ENCODE data around the gene CAPN13. TPM values are rescaled to one million over a fixed set of nuclear protein-coding genes. Genes with fewer than 3 reads are reported as not detected.

CAPN13 gene
- total and polyA plus RNA-seq, 2 of the 4 experiments (the other 2 are of a cell fraction) = not detected

DNA sequence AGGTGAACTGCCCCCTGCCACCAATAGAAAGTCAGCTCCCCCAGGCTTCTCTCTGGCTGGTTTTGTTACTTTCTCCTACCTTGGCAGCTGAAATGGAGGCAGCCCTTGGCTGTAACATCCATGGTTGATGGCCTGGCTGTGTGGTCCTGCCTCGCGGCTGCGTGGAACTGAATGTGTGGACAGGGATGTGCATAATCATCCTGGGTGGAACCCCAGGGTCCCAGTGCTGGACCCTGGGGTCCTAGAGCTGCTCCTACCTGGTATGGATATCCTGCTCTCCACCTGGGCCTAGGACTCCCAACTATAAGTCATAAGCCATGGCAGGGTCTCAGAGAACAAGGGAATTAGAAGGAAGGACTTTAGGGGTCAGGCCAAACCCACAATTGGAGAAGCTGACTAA lies 93.5 kb downstream of the CAPN13 start:
- Histone ChIP-seq H3K4me3 (ENCODE audit: insufficient read depth, low read depth, low read length) (no peak overlapping the region), H4K5ac (ENCODE audit: low read depth, low read length) (no peak overlapping the region; the same call in 1 of the 2 replicates), H3K14ac (replicated peaks; ENCODE audit: low read depth, low read length) (no peak overlapping the region), H3K27ac (ENCODE audit: insufficient read depth, low read length) (no peak overlapping the region), H2BK120ac (ENCODE audit: low read depth, low read length) (peak overlapping the region; percentile 48; the same call in 1 of the 2 replicates), H2BK20ac (ENCODE audit: low read depth, low read length) (no peak overlapping the region), H3K56ac (ENCODE audit: extremely low read depth, insufficient read depth, low read length) (no peak overlapping the region), H4K8ac (ENCODE audit: low read depth in 2 of 2, low read length in 2 of 2) (peak overlapping the region; percentile 8 to 85; a peak in 3 of 4 replicates), H3K79me1 (ENCODE audit: low read depth in 1 of 2, low read length in 2 of 2) (no peaks in the 10 kb centered on the region), H4K91ac (ENCODE audit: insufficient read depth, low read depth, low read length) (0 out of 2 replicates have a peak overlapping the region, but pooled peaks have one; percentile 2), H2AK9ac (replicated peaks; ENCODE audit: low read depth, low read length, poor library complexity) (peak overlapping the region; percentile 22), H3K18ac (ENCODE audit: low read depth, low read length) (no peak overlapping the region), H3K23ac (ENCODE audit: low read depth, low read length) (no peak overlapping the region), H3K36me3 (ENCODE audit: control insufficient read depth, insufficient read depth, low read length) (no peaks in the 10 kb centered on the region), H3K27me3 (ENCODE audit: control insufficient read depth, insufficient read depth, low read length) (peaks cover 10% of the 10 kb centered on the region), H3K9ac (ENCODE audit: low read depth, low read length) (no peak overlapping the region), H2AK5ac (ENCODE audit: low read depth, low read length) (no peak overlapping the region), H3K4me1 (ENCODE audit: control insufficient read depth, insufficient read depth, low read length) (peaks cover 1% of the 10 kb centered on the region; the same call in 1 of the 2 replicates), H4K20me1 (ENCODE audit: insufficient read depth, low read length) (no peaks in the 10 kb centered on the region), H3K9me1 (ENCODE audit: insufficient read depth, low read length) (peaks cover 3% of the 10 kb centered on the region; the same call in 1 of the 2 replicates), H3K9me3 (ENCODE audit: control insufficient read depth, insufficient read depth, low read length) (no peaks in the 10 kb centered on the region), H2BK15ac (ENCODE audit: low read depth, low read length) (no peak overlapping the region), H3K4ac (ENCODE audit: low read depth, low read length) (peak overlapping the region; percentile 67), H3K4me2 (ENCODE audit: low read depth, low read length) (no peak overlapping the region), H2BK5ac (ENCODE audit: low read depth, low read length, poor library complexity, severe bottlenecking) (no peak overlapping the region), H2AFZ (replicated peaks; ENCODE audit: low read length, poor library complexity) (peak overlapping the region; percentile 83)
- intact Hi-C loops (cut with micrococcal nuclease) = loop anchor here (1.0 to 10.0 kb wide), 6 partner anchors 149 to 1015 kb away; no protein-coding TSS in a partner anchor
- ChIA-PET CTCF (interaction anchor here (0.9 to 1.4 kb wide), 4 partner anchors 149 to 549 kb away, joined by 3 to 5 read pairs (median 4); no protein-coding TSS in a partner anchor), POLR2A (ENCODE audit: unreplicated experiment) (no interaction called here)
- ATAC-seq (ENCODE audit: low read depth) (no peak), DNase-seq (no peak)
- no CpG with 5 or more reads among the region's 3 CpGs for WGBS, 2 experiments (ENCODE audit: extremely low coverage in 2 of 2, insufficient read length in 1 of 2)
- TF ChIP-seq CHD1 (IDR thresholded peaks at IDR 0.05; ENCODE audit: low read depth, low read length) (no peak), MAFK (IDR thresholded peaks at IDR 0.05; ENCODE audit: low read depth, low read length) (no peak), MAZ (IDR thresholded peaks at IDR 0.05; ENCODE audit: borderline replicate concordance, low read depth, low read length) (no peak), RAD21 (IDR thresholded peaks at IDR 0.05; ENCODE audit: low read length) (no peak), RFX5 (IDR thresholded peaks at IDR 0.05; ENCODE audit: low read depth, low read length) (no peak), NFE2L2 (IDR thresholded peaks at IDR 0.05; ENCODE audit: low read depth, low read length) (no peak), BHLHE40 (IDR thresholded peaks at IDR 0.05; ENCODE audit: low read depth, low read length) (no peak), RCOR1 (IDR thresholded peaks at IDR 0.05; ENCODE audit: insufficient replicate concordance, low read length) (no peak), FOS (IDR thresholded peaks at IDR 0.05; ENCODE audit: low read depth, low read length) (no peak), POLR2A (IDR thresholded peaks at IDR 0.05; ENCODE audit: low read depth, low read length) (no peak), SMC3 (IDR thresholded peaks at IDR 0.05; ENCODE audit: low read depth, low read length) (no peak), MXI1 (IDR thresholded peaks at IDR 0.05; ENCODE audit: borderline replicate concordance, low read depth, low read length) (no peak), CEBPB (IDR thresholded peaks at IDR 0.05; ENCODE audit: low read depth, low read length) (no peak)
- TF ChIP-seq, protein P1, sequence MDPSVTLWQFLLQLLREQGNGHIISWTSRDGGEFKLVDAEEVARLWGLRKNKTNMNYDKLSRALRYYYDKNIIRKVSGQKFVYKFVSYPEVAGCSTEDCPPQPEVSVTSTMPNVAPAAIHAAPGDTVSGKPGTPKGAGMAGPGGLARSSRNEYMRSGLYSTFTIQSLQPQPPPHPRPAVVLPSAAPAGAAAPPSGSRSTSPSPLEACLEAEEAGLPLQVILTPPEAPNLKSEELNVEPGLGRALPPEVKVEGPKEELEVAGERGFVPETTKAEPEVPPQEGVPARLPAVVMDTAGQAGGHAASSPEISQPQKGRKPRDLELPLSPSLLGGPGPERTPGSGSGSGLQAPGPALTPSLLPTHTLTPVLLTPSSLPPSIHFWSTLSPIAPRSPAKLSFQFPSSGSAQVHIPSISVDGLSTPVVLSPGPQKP (IDR thresholded peaks at IDR 0.05; ENCODE audit: borderline replicate concordance, low read depth, low read length) = no peak
- TF ChIP-seq, protein P2, sequence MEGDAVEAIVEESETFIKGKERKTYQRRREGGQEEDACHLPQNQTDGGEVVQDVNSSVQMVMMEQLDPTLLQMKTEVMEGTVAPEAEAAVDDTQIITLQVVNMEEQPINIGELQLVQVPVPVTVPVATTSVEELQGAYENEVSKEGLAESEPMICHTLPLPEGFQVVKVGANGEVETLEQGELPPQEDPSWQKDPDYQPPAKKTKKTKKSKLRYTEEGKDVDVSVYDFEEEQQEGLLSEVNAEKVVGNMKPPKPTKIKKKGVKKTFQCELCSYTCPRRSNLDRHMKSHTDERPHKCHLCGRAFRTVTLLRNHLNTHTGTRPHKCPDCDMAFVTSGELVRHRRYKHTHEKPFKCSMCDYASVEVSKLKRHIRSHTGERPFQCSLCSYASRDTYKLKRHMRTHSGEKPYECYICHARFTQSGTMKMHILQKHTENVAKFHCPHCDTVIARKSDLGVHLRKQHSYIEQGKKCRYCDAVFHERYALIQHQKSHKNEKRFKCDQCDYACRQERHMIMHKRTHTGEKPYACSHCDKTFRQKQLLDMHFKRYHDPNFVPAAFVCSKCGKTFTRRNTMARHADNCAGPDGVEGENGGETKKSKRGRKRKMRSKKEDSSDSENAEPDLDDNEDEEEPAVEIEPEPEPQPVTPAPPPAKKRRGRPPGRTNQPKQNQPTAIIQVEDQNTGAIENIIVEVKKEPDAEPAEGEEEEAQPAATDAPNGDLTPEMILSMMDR (conservative IDR thresholded peaks at IDR 0.05; ENCODE audit: low read depth, low read length) = no peak
- TF ChIP-seq, protein P3, sequence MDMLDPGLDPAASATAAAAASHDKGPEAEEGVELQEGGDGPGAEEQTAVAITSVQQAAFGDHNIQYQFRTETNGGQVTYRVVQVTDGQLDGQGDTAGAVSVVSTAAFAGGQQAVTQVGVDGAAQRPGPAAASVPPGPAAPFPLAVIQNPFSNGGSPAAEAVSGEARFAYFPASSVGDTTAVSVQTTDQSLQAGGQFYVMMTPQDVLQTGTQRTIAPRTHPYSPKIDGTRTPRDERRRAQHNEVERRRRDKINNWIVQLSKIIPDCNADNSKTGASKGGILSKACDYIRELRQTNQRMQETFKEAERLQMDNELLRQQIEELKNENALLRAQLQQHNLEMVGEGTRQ (IDR thresholded peaks at IDR 0.05; ENCODE audit: low read depth, low read length) = no peak
- in situ Hi-C loops (cut with MboI; ENCODE audit: low sequenced_read_pairs) = loop anchor here (10.0 kb wide), 1 partner anchor 461 kb away; no protein-coding TSS in a partner anchor
- BruUV-seq (replicated peaks) = no TSS peak
- dilution Hi-C loops (cut with HindIII; ENCODE audit: low sequenced_read_pairs, unreplicated experiment) = no loop called here
